ENCODE data around the gene PLTP.

PLTP gene

DNA sequence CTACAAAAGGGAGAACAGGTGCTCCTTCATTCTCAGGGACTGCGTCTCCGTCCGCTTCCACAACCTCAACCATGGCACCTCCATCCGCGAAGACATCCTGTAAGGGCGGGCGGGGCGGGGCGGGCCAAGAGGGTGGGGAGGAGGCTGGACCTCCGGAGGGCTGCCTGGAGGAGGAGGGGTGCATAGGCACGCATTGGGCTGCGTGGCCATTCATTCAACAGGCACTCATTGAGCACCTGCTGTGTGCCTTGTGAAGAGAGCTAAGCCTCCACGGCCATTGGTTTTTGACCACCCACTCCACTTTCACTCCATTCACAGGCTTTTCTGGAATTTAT is 54.1 kb downstream of the PLTP start:
- no peak for DNase-seq
- H3K4me3 ChIP-seq (ENCODE audit: low read depth, low read length), result peak overlapping the region; percentile 90
- no peaks in the 10 kb centered on the region for H3K36me3 ChIP-seq (replicated peaks)
- no peaks in the 10 kb centered on the region for H3K27me3 ChIP-seq (replicated peaks)
- no peak for TF ChIP-seq CTCF (IDR thresholded peaks at IDR 0.05; ENCODE audit: low read depth, low read length, missing control alignments)
- H3K27ac ChIP-seq, result no peak overlapping the region
- in situ Hi-C loops (cut with HindIII; ENCODE audit: low pct_ligation_motif_present, low sequenced_read_pairs), result no loop called here

DNA sequence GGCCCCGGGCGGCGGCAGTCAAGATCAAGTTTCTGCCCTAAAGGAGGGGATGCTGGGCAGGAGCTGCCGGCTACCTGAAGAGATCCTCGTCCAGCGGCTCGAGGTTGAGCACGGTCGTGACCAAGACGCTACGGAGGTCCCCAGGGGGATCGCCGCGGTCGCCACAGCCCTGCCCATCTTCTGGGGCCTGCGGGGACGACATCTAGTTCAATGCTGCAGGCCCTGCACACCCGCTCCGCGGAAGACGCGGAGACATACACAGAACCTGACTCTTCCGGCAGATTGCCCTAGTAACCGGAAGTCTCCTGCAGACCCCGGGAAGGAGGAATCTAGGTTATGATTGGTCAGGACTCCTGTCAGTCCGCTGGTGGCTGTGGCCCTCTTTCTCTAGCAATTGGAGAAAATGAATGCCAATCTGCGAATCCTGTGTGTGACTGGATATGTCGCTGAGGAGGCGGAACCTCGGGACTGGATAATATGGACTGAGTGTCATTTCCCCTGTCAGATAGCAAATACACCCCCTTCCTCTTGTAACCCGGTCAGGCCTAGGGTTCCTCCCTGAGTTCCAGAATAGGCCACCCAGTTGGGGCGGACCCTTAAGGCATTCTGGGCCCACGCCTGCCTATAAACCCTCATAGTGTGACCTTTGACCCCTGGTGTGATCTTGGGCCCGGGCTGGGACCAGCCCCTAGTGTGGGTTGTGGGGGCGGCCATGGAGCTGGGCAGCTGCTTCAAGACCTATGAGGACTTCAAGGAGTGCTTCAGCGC is 54.7 kb downstream of the PLTP start, which contains the start of the genes ACOT8 and ZSWIM3:
ACOT8 (minus strand) TSS at position 279 of the 768 bp plus-strand sequence; CDS start at position 202, 77 bp downstream.
ZSWIM3 (plus strand) TSS at position 501 of the 768 bp plus-strand sequence; CDS start at position 713, 212 bp downstream.
- no peak for TF ChIP-seq CTCF (IDR thresholded peaks at IDR 0.05; ENCODE audit: low read depth, low read length, missing control alignments)
- peak; percentile 100 for DNase-seq
- peak within 1 kb of the TSS; percentile 90 for H3K4me3 ChIP-seq (ENCODE audit: low read depth, low read length)
- H3K36me3 ChIP-seq (replicated peaks), result no peaks in the 10 kb centered on the region
- H3K27ac ChIP-seq, result peak within 1 kb of the TSS; percentile 15
- in situ Hi-C loops (cut with HindIII; ENCODE audit: low pct_ligation_motif_present, low sequenced_read_pairs), result no loop called here
- no peaks in the 10 kb centered on the region for H3K27me3 ChIP-seq (replicated peaks)

DNA sequence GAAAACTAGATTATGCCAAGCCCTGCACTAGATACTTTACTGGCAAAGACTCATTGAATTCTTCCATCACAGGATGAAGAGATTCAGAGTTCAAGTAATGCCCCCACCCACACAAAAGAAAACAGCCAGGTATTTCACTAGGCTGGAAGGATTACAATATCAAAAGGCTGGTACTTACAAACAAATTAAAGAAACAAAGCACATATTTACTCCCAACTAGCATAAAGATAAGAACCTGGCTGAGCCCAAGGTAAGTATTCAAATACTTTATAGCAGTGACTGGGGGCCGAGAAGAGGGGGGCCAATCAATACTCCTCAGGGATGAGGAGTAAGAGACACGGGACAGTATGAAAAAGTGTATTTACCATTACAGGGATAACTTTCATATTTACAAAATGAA is 58.5 kb downstream of the PLTP start:
- no peak overlapping the region for H3K4me3 ChIP-seq (ENCODE audit: low read depth, low read length)
- no peaks in the 10 kb centered on the region for H3K36me3 ChIP-seq (replicated peaks)
- H3K27ac ChIP-seq, result no peak overlapping the region
- in situ Hi-C loops (cut with HindIII; ENCODE audit: low pct_ligation_motif_present, low sequenced_read_pairs), result no loop called here
- no peak for TF ChIP-seq CTCF (IDR thresholded peaks at IDR 0.05; ENCODE audit: low read depth, low read length, missing control alignments)
- no peaks in the 10 kb centered on the region for H3K27me3 ChIP-seq (replicated peaks)
- no peak for DNase-seq

DNA sequence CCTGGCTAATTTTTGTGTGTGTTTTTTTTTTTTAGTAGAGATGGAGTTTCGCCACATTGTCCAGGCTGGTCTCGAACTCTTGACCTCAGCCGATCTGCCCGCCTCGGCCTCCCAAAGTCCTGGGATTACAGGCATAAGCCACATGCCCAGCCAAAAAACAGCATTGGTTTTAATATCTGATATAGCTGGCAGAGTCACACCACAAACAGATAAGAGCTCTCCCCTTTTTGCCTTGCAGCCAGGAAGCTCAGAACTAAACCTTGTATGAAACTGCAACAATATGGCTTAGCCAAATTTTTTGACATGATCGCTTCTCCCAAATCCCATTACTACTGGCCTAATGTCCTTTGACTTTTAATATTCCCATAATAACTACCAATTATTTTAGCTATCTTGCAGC is 59.6 kb downstream of the PLTP start:
- no peak for DNase-seq
- no peaks in the 10 kb centered on the region for H3K27me3 ChIP-seq (replicated peaks)
- H3K36me3 ChIP-seq (replicated peaks), result no peaks in the 10 kb centered on the region
- in situ Hi-C loops (cut with HindIII; ENCODE audit: low pct_ligation_motif_present, low sequenced_read_pairs), result no loop called here
- TF ChIP-seq CTCF (IDR thresholded peaks at IDR 0.05; ENCODE audit: low read depth, low read length, missing control alignments), result no peak
- no peak overlapping the region for H3K4me3 ChIP-seq (ENCODE audit: low read depth, low read length)
- no peak overlapping the region for H3K27ac ChIP-seq

DNA sequence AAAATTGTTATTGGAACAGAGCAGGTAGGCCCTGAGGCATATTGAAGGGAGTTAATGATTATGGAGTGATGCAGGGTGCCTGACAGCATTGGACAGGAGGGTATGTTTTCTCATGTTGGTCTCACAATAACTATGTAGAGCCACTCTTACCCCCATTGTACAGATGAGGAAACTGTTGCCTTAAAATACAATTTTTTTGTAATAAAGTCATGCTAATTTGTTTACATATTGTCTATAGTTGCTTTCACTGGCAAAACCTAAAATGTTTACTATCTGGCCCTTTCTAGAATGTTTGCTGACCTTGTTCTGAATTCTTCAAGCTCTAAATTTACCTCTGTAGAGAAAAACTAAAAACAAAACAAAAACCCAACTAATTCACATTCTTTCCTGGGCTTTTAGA is 60.5 kb downstream of the PLTP start:
- DNase-seq, result no peak
- Histone ChIP-seq H3K4me3 (ENCODE audit: low read depth, low read length) (no peak overlapping the region), H3K27me3 (replicated peaks) (no peaks in the 10 kb centered on the region), H3K36me3 (replicated peaks) (peaks cover 6% of the 10 kb centered on the region), H3K27ac (no peak overlapping the region)
- in situ Hi-C loops (cut with HindIII; ENCODE audit: low pct_ligation_motif_present, low sequenced_read_pairs), result no loop called here
- TF ChIP-seq CTCF (IDR thresholded peaks at IDR 0.05; ENCODE audit: low read depth, low read length, missing control alignments), result no peak

DNA sequence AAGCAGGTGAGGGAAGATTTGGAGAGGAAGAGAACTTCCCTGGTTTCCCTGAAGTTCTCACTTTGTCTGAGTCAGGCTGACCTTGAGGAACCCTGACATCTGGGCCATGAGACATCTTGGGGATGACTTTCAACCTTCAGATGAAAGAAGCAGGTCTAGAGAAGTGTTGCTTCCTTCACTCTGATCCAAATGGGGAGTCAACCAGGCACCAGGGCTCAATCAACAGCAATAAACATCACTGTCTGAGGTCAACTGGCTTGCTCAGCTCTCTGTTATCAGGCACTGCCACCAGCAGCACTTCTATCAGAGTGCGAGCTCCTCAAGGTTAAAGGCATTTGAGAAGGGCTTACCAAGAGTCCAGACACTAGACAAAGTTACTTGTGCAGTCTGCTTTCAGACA is 61.0 kb downstream of the PLTP start:
- in situ Hi-C loops (cut with HindIII; ENCODE audit: low pct_ligation_motif_present, low sequenced_read_pairs), result no loop called here
- H3K36me3 ChIP-seq (replicated peaks), result peaks cover 11% of the 10 kb centered on the region
- no peak overlapping the region for H3K4me3 ChIP-seq (ENCODE audit: low read depth, low read length)
- DNase-seq, result no peak
- no peak for TF ChIP-seq CTCF (IDR thresholded peaks at IDR 0.05; ENCODE audit: low read depth, low read length, missing control alignments)
- no peak overlapping the region for H3K27ac ChIP-seq
- no peaks in the 10 kb centered on the region for H3K27me3 ChIP-seq (replicated peaks)

Measured in brain microvascular endothelial cell (primary cell).